K562 treated with DMSO at 1 percent for 4 hours (cell line): ENCODE data around the gene EMP1. TPM values are rescaled to one million over a fixed set of nuclear protein-coding genes. Genes with fewer than 3 reads are reported as not detected.

ENCODE experiments used
- total RNA-seq: library from RNA; unstranded; fragments of 300-600 nt; gene quantifications from 2 replicates; pipeline ENCODE4 v1.2.3, GENCODE V29; 2022; ENCODE audit not compliant: insufficient read depth

The EMP1 gene
- total RNA-seq = not detected in 2 replicates

GRCh38 chr12:13196130-13196921 is at the start of gene EMP1:
EMP1 (plus strand) TSS chr12:13196726; CDS start chr12:13211511, 14,785 bp downstream.

Other genes starting within 250 kb of the EMP1 start
- gene GPRC5D, start 244.6 kb upstream of the EMP1 start, total RNA-seq = 0.99 TPM in 1 of 2 replicates, not detected in the other
- 11.2 and 14.4 TPM in 2 replicates for gene HEBP1, start 196.5 kb upstream of the EMP1 start, total RNA-seq
- 2.5 and 3.5 TPM in 2 replicates for gene FAM234B, start 152.3 kb upstream of the EMP1 start, total RNA-seq
- gene GSG1, start 93.1 kb upstream of the EMP1 start, total RNA-seq = not detected in 2 replicates